Effector memory CD4-positive, alpha-beta T cell (primary cell): ENCODE measurements around the gene NSMF.

ENCODE experiments used
- DNase-seq, 3 donors: peaks; one replicate each; pipeline ENCODE4 v3.0.0-alpha.2; 2020
- H3K27ac ChIP-seq: 2 replicates; pipeline ENCODE4 v1.7.0; 2013; ENCODE audit warnings: mild to moderate bottlenecking, low read length, moderate library complexity; ENCODE audit not compliant: insufficient read depth, poor library complexity, severe bottlenecking
- H3K27me3 ChIP-seq: replicated peaks from 2 replicates; pipeline ENCODE4 v1.7.0; 2013; ENCODE audit warnings: mild to moderate bottlenecking, low read length; ENCODE audit not compliant: insufficient read depth, control insufficient read depth, poor library complexity, severe bottlenecking
- H3K36me3 ChIP-seq: 2 replicates; pipeline ENCODE4 v1.7.0; 2013; ENCODE audit warnings: mild to moderate bottlenecking, low read length, moderate library complexity; ENCODE audit not compliant: control insufficient read depth, insufficient read depth
- H3K4me1 ChIP-seq: 2 replicates; pipeline ENCODE4 v1.7.0; 2013; ENCODE audit warnings: low read length, mild to moderate bottlenecking; ENCODE audit not compliant: control insufficient read depth, insufficient read depth, poor library complexity, severe bottlenecking
- H3K4me3 ChIP-seq: 2 replicates; pipeline ENCODE4 v1.7.0; 2013; ENCODE audit warnings: low read length, low read depth, mild to moderate bottlenecking; ENCODE audit not compliant: insufficient read depth, poor library complexity, severe bottlenecking
- H3K9me3 ChIP-seq: 2 replicates; pipeline ENCODE4 v1.7.0; 2013; ENCODE audit warnings: mild to moderate bottlenecking, low read length, moderate library complexity; ENCODE audit not compliant: control insufficient read depth

The NSMF gene

DNA sequence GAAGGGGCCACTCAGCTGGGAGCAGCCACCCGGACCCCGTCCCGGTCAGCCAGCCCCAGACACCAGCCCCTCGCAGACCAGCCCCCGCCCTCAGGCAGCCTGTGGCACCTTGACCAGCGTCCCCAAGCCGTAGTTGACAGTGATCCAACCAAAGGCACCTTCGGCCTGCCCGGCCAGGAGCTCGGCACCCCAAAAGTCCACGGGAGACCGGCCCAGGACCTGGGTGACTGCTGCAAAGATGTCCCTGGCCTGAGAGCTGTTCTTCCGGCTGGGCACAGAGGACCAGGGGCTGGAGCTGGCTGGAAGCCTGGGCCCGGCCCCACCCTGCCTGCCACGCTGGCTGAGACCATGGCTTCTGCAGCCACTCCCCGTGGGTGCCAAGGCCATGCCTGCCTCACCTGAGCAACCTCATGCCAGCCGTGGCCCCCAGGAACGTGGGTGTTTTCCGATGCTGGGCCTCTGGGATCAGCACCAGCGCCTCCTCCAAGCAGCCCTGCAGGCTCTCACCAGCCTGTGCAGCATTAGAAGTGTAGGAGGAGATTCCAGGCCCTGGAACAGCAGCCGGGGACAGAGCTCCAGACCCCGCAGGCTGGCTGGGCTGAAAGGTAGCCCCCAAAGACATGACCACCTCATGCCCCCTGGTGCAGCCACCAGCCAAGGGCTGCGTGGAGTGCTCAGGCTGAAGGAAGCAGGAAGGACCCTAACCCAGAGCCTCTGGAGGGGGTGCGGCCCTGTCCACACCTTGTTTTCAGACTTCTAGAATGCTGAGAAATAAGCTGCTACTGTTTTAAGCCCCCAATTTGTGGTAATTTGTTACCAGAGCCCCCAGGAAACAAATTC is 22.2 kb downstream of the NSMF start:
- no peak for DNase-seq
- H3K36me3 ChIP-seq = no peaks in the 10 kb centered on the region
- H3K9me3 ChIP-seq = no peaks in the 10 kb centered on the region
- peaks cover 4% of the 10 kb centered on the region for H3K4me1 ChIP-seq
- H3K27me3 ChIP-seq = no peaks in the 10 kb centered on the region
- no peak overlapping the region for H3K27ac ChIP-seq
- H3K4me3 ChIP-seq = no peak overlapping the region

DNA sequence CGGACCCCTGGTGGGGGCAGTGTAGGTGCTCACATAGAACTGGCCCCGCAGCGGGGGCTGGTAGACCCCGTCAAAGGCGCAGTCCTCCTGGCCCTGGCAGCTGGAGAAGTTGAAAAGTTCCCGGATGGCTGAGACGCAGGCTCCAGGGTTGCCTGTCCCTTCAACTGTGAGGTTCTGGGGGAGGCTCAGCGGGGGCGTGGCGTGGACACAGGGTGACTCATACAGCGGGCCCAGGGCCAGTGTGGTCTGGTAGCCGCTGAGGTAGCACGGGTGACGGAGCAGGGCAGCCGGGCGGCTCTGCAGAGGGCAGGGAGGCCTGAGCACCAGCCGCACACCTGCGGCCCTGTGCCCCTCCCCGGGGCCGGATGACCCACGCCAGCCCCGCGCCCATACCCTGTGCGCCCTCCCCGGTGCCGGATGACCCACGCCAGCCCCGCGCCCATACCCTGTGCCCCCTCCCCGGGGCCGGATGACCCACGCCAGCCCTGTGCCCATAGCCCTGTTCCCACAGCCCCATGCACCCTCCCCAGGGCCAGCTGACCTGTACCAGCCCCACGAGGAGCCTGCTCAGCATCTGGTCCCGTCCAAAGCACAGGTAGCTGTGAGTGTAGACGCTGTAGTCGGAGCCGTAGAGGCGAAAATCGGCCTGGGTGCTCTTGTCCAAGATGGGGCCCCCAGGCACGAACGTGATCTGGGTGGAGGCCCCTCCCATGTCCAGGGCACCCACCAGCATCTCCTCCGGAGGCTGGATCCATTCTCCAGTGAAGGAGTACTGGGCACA is 23.0 kb downstream of the NSMF start:
- H3K4me3 ChIP-seq = no peak overlapping the region
- H3K36me3 ChIP-seq = no peaks in the 10 kb centered on the region
- no peak for DNase-seq
- H3K9me3 ChIP-seq = no peaks in the 10 kb centered on the region
- H3K27ac ChIP-seq = no peak overlapping the region
- H3K27me3 ChIP-seq = no peaks in the 10 kb centered on the region
- H3K4me1 ChIP-seq = no peaks in the 10 kb centered on the region

DNA sequence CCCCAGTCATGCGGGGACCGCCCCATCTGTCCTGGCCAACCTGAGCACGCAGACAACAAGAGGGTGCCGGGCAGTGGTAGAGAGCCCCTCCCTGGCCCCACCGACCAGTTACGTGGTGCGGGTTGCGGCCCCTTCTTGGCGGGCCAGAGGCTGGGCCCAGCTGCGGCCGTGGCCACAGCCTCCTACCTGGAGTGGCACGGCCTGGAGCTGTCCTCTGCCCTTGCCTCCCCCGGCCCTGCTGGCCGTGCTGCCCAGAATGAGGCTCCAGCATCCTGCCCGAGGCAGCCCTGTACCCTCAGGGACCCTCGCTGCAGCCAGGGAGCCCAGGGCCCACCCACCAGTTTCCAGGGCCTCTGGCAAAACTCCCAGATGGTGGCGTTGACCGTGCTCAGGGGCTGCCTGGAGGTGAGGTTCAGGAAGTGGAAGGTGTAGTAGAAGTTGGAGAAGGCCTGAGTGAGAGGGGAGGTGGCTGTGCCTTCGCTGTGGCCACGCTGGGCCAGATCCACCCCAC is 23.7 kb downstream of the NSMF start:
- DNase-seq = no peak
- H3K27me3 ChIP-seq = no peaks in the 10 kb centered on the region
- no peak overlapping the region for H3K4me3 ChIP-seq

DNA sequence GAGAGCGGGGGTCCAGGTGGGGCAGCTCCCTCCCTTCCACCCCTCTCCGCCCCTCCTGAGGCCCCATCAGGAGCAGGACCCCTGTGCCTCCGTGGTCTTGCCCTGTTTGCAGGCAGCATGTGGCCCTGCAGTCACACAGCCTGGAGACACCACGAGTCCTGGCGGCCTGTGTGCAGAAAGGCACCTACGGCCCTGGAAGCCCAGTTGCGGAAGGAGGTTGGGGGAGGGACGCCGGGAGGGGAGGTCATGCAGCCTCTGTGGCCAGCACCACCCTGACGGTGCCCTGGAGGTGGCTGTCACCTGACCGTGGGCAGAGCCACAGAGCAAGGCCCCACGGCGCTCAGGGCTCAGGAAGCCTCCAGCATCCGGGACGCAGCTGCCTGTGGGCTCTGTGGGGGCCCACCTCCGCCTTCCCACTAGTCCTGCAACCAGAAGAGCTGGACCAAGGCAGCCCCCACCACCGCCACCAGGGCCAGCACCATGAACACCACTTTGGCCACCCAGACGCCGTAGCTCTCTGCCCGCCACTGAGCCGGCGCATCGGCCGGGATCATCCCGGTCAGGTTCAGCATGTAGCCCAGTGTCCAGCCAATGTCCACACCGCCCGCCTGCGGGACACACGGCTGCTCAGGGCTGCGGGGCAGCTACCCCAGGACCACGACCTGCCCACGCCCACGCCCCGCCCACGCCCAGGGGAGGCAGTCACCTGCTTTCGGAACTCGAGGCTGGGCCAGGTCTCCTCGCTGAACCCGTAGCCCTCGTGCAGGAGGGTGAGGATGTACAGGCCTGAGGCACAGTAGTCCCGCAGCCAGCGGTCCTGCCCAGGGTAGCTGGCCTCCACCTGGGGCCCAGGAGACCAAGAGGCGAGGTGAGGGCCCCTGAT is 24.4 kb downstream of the NSMF start:
- H3K4me3 ChIP-seq = no peak overlapping the region
- DNase-seq = no peak
- H3K27ac ChIP-seq = no peak overlapping the region
- no peaks in the 10 kb centered on the region for H3K4me1 ChIP-seq
- H3K27me3 ChIP-seq = no peaks in the 10 kb centered on the region
- no peaks in the 10 kb centered on the region for H3K36me3 ChIP-seq
- H3K9me3 ChIP-seq = no peaks in the 10 kb centered on the region

More for the DNA sequence above, 23.7 kb downstream of the NSMF start:
- H3K4me1 ChIP-seq = no peaks in the 10 kb centered on the region
- H3K27ac ChIP-seq = no peak overlapping the region
- no peaks in the 10 kb centered on the region for H3K36me3 ChIP-seq
- H3K9me3 ChIP-seq = no peaks in the 10 kb centered on the region

DNA sequence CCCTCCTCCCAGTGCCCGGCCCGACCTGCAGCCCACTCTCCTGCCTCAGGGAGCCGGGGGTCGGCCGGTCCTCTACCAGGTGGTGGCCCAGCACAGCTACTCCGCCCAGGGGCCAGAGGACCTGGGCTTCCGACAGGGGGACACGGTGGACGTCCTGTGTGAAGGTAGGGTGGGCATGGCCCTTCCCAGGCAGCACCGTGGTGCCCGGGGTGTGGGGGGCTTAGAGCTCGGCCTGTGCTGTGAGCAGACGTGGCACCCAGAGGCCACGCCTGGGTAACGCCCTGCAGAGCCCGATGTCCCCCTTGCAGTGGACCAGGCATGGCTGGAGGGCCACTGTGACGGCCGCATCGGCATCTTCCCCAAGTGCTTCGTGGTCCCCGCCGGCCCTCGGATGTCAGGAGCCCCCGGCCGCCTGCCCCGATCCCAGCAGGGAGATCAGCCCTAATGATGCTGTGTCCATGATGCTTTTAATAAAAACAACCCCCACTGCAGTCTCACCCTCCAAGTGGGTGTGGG is 25.2 kb downstream of the NSMF start:
- H3K4me1 ChIP-seq = no peaks in the 10 kb centered on the region
- no peak for DNase-seq
- no peaks in the 10 kb centered on the region for H3K27me3 ChIP-seq
- H3K36me3 ChIP-seq = no peaks in the 10 kb centered on the region
- H3K27ac ChIP-seq = no peak overlapping the region
- no peak overlapping the region for H3K4me3 ChIP-seq
- H3K9me3 ChIP-seq = no peaks in the 10 kb centered on the region

DNA sequence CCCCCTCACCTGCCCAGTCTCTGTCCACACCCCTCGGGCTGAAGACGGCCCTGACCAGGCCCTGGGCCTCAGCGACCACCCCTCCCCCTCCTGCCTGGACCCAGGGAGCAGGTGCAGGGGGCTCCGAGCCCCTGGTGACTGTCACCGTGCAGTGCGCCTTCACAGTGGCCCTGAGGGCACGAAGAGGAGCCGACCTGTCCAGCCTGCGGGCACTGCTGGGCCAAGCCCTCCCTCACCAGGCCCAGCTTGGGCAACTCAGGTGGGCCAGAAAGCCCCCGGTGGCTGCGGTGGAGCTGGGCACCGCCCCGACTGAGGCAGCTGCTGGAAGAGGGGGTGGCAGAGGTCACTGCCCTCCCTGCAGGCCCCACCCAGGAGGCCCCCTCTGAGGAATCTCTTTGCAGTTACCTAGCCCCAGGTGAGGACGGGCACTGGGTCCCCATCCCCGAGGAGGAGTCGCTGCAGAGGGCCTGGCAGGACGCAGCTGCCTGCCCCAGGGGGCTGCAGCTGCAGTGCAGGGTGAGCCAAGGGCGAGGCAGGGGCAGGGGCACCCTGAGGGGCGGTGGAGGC is 25.7 kb downstream of the NSMF start:
- H3K36me3 ChIP-seq = no peaks in the 10 kb centered on the region
- DNase-seq = no peak
- H3K9me3 ChIP-seq = no peaks in the 10 kb centered on the region
- H3K4me3 ChIP-seq = no peak overlapping the region
- no peaks in the 10 kb centered on the region for H3K27me3 ChIP-seq
- no peaks in the 10 kb centered on the region for H3K4me1 ChIP-seq
- no peak overlapping the region for H3K27ac ChIP-seq

DNA sequence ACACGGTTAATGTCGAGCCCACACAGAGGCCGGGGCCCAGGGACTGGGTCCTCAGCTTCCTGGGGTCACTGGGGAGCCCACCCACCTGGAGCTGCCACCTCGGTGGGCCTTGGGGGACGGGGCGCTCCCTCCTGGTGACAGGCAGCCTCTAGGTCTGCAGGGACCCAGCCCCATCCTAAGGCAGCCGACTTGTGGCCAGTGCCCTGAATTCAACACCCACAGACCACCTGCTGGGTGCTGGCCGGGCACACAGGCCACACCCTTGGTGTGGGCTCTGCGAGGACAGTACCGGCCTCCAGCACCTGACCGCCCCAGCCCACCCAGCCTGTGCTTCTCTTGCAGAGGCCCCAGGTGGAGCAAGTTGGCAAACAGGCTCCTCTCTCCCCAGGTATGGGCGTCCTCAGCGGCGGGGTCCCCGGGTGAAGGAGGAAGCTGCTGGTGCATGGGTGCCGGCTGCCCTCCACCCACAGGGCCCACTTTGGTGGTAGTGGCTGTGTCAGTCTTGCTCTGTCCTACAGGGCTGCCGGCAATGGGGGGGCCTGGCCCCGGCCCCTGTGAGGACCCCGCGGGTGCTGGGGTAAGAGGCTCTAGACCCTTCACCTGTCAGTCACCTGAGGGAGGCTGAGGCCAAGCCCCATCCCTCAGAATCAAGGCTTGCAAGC is 26.3 kb downstream of the NSMF start:
- Histone ChIP-seq H3K4me1 (no peaks in the 10 kb centered on the region), H3K36me3 (no peaks in the 10 kb centered on the region), H3K27ac (no peak overlapping the region), H3K4me3 (no peak overlapping the region), H3K27me3 (no peaks in the 10 kb centered on the region), H3K9me3 (no peaks in the 10 kb centered on the region)
- DNase-seq = no peak

DNA sequence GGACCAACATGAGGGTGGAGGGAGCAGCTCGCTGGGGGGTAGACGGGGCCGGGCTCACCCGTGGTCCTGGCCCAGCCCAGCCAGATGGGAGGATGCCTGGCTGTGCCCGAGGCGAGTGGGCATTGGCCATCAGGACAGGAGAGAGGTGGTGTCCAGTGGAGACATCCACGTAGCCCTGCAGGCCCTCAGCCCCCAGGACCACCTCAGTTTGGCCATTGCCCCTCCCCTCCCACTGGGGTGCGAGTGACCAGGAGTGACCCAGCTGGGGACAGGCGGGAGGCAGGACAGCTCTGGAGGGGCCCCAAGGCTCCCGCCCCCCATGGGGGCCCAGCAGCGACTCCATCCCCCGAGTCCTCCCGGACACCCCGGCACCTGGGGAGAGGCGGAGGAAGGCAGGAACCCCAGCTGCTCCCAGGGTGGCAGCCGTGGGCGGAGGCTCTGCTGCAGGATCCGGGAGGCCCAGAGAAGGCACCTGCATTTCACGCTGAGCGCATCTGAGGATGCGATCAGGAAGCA is 27.7 kb downstream of the NSMF start:
- Histone ChIP-seq H3K36me3 (no peaks in the 10 kb centered on the region), H3K4me3 (no peak overlapping the region), H3K27me3 (no peaks in the 10 kb centered on the region), H3K27ac (no peak overlapping the region), H3K9me3 (no peaks in the 10 kb centered on the region), H3K4me1 (no peaks in the 10 kb centered on the region)
- no peak for DNase-seq
